Epithelial cell of proximal tubule (primary cell): Measurements from ENCODE around the gene NACC2. TPM values are rescaled to one million over a fixed set of nuclear protein-coding genes. Genes with fewer than 3 reads are reported as not detected.

Source experiments
- DNase-seq: peaks from one replicate; pipeline ENCODE4 v3.0.0-alpha.2; 2011; ENCODE audit warnings: low read depth
- H3K4me3 ChIP-seq: 2 replicates; pipeline ENCODE4 v1.5.1; 2011; ENCODE audit warnings: low read depth, mild to moderate bottlenecking, low read length
- total RNA-seq: library from RNA; depleted of rRNA; stranded (reverse); fragments of >200 nt; gene quantifications from 2 replicates; pipeline ENCODE4 v1.2.3, GENCODE V29; 2015
- TF ChIP-seq, protein P1 (sequence below): conservative IDR thresholded peaks from 2 replicates; pipeline ENCODE4 v1.5.1; 2012; ENCODE audit warnings: low read depth, mild to moderate bottlenecking, low read length

The NACC2 gene
- total RNA-seq, 1 donor from 2014 or later = 21.3 TPM

DNA sequence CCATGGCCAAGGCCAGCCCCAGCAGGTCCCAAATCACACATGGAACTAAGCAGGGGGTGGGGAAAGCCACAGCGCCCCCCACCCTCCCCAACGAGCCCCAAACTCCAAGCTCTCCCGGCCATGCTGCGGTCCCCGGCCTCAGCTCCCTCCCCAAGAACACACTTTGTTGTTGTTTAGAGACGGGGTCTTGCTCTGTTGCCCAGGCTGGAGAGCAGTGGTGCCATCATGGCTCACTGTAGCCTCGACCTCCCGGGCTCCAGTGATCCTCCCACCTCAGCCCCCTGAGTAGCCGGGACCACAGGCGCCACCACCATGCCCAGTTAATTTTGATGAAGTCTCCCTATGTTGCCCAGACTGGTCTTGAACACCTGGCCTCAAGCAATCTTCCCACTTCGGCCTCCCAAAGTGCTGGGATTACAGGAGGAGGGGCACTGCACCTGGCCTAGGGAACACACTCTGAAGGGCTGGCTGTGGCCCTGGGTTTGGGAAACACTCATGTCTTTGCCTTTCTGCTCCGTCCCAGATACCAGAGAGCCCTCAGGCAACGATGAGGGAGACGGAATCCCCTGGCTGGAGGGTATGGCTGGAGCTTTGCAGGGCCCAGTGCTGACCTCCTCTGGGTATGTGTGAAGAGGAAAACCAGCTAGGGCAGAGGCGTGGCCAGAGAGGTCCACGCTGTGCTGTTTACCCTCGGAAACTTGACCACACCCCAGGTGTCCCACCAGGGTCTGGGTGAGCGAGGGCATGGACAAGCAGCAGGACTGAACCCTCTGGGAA lies 80.8 kb downstream of the NACC2 start:
- H3K4me3 ChIP-seq = no peak overlapping the region
- TF ChIP-seq, protein P1, sequence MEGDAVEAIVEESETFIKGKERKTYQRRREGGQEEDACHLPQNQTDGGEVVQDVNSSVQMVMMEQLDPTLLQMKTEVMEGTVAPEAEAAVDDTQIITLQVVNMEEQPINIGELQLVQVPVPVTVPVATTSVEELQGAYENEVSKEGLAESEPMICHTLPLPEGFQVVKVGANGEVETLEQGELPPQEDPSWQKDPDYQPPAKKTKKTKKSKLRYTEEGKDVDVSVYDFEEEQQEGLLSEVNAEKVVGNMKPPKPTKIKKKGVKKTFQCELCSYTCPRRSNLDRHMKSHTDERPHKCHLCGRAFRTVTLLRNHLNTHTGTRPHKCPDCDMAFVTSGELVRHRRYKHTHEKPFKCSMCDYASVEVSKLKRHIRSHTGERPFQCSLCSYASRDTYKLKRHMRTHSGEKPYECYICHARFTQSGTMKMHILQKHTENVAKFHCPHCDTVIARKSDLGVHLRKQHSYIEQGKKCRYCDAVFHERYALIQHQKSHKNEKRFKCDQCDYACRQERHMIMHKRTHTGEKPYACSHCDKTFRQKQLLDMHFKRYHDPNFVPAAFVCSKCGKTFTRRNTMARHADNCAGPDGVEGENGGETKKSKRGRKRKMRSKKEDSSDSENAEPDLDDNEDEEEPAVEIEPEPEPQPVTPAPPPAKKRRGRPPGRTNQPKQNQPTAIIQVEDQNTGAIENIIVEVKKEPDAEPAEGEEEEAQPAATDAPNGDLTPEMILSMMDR = no peak
- DNase-seq = no peak

DNA sequence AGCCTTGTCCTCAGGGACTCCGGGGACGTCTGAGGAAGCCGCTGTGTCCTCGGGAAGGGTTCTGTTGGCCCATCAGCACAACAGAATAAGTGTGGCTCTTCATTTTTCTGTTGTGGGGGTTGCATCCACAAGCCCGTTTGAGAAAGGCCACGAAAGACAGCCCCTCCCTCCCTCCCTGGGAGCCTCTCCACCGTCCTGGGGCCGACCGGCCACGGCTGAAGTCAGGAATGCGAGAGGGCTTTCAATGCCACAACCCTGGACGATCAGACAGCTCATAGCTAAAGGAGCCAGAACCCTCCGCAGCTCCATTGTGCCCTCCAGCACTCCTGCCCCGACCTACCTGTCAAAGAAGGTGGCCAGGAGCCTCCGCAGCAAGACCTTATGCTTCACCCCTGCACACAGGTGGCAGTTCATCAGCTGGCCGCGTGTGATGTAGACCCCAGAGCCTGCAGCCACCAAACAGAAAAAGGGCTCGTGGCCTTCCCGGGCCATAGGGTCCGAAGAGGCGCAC lies 81.5 kb downstream of the NACC2 start:
- no peak for DNase-seq
- TF ChIP-seq, protein P1 = no peak
- H3K4me3 ChIP-seq = no peak overlapping the region

DNA sequence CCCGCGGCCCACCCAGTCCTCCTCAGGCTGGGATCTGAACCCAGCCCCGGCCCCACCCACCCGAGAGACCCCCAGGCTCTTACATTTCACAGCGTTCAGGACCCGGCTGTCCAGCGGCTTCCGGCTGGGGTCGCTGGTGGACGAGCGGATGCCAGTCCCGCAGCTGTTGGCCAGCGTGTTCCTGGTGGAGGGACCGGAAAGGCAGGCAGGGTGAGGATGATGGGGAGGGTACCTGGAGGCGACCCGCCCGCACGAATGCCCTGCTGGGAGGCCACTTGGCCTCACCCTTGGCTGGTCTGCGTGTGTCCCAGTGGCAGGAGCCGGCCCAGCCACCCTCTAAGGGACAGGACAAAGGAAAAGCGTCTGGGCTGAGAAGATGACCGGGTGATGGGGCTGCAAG lies 82.0 kb downstream of the NACC2 start:
- no peak for DNase-seq
- no peak overlapping the region for H3K4me3 ChIP-seq
- TF ChIP-seq, protein P1 = no peak

DNA sequence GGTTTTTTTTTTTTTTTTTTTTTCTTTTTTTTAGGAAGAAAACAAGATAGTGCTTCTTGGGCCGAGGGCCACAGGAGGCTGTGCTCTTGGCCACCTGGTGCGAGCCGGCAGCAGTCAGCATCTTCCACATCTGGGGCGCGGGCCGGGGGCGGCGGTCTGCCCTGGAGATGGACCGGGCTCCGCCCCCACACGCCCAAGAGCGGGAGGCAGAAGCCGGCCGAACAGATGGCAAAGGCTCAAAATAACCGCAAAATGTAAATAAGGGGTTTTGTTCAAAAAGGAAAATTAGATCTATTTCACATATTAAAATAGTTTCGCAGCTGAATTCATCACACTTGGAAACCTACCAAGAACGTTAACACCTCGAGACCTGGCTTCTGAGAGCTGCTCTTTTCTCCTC lies 82.4 kb downstream of the NACC2 start:
- no peak for DNase-seq
- TF ChIP-seq, protein P1 = no peak
- H3K4me3 ChIP-seq = no peak overlapping the region

DNA sequence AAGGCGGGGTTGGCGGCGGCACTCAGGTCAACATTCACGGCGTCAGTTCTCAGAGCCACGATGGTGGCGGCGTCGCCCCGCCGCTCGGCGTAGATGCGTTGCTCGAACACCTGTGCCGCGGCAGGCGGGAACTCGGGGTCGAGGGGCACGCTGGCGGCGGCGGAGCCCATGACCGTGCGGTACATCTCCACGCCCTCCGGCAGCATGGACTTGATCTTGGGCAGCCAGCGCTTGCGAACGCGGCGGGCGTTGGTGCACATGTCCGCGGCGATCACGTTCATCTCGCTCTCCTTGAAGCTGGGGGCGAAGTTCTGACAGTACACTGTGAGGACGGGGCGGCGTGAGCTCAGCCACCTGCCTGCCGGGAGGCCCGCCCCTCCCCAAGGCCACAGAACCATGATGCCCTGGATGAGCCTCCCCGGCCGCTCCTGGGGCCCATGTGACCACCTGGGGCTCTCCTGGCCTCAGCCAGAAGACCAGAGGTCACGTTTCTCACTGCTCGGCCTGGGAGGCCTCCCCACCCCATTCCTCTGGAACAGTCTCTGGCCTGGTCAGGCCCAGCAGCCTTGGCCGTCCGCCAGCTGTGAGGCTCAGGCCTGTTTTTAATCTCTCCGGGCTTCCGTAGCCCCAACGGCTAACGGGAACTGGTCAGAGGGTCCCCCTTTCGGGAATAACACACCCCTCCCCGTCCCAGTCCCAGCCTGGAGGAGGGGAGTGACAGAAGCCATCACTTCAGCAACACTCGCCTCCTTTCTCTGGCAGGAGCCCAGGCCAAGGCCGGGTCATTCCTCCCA lies 83.2 kb downstream of the NACC2 start:
- H3K4me3 ChIP-seq = no peak overlapping the region
- DNase-seq = no peak
- TF ChIP-seq, protein P1 = no peak

DNA sequence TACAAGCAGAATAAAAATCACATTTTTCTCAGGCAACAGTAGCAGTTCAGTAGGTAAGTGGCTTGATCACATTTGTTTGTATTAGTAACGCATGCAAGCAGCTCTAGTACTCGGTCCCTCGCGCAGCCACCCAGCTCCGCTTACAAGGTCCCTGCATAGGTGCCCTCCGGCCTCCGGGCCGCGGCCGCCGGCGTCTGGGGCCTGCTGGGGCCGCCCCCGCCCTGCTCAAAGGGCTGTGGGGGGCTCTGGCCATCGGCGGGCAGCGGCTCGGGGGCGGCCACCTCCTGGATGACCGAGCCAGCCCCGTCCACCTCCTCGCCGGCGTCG lies 83.8 kb downstream of the NACC2 start:
- no peak overlapping the region for H3K4me3 ChIP-seq
- no peak for DNase-seq
- TF ChIP-seq, protein P1 = no peak
